WTC11 (cell line): Measurements from ENCODE around the gene MPIG6B.

ENCODE experiments used
- CTCF ChIP-seq: fragments of 200-600 bp; IDR thresholded peaks from 2 replicates; pipeline ENCODE4 v1.8.0; 2022; ENCODE audit warnings: antibody characterized with exemption
- E2F1 ChIP-seq: sonication (generic); formaldehyde crosslinking; IDR thresholded peaks from 2 replicates; pipeline ENCODE4 v1.8.0; 2022; ENCODE audit warnings: mild to moderate bottlenecking, missing genetic modification reagents
- E2F4 ChIP-seq: sonication (generic); formaldehyde crosslinking; IDR thresholded peaks from 2 replicates; pipeline ENCODE4 v1.8.1; 2022; ENCODE audit warnings: low read depth, mild to moderate bottlenecking, moderate library complexity, missing genetic modification reagents, borderline replicate concordance
- ELF4 ChIP-seq: sonication (generic); formaldehyde crosslinking; IDR thresholded peaks from 2 replicates; pipeline ENCODE4 v1.8.1; 2022; ENCODE audit warnings: low read depth, mild to moderate bottlenecking, moderate library complexity, missing genetic modification reagents
- JUN ChIP-seq: sonication (generic); formaldehyde crosslinking; IDR thresholded peaks from 2 replicates; pipeline ENCODE4 v1.8.0; 2023; ENCODE audit warnings: mild to moderate bottlenecking, missing genetic modification reagents
- MAX ChIP-seq: sonication (generic); formaldehyde crosslinking; IDR thresholded peaks from 2 replicates; pipeline ENCODE4 v1.8.0; 2022; ENCODE audit warnings: mild to moderate bottlenecking, missing genetic modification reagents
- TEAD4 ChIP-seq: sonication (generic); formaldehyde crosslinking; IDR thresholded peaks from 2 replicates; pipeline ENCODE4 v1.8.0; 2022; ENCODE audit warnings: mild to moderate bottlenecking, missing genetic modification reagents
- USF1 ChIP-seq: sonication (generic); formaldehyde crosslinking; IDR thresholded peaks from 2 replicates; pipeline ENCODE4 v1.8.0; 2022; ENCODE audit warnings: mild to moderate bottlenecking, missing genetic modification reagents
- ZNF317 ChIP-seq: sonication (generic); formaldehyde crosslinking; IDR thresholded peaks from 2 replicates; pipeline ENCODE4 v1.8.1; 2023; ENCODE audit warnings: low read depth, mild to moderate bottlenecking, moderate library complexity, missing genetic modification reagents, borderline replicate concordance
- ZNF416 ChIP-seq: fragments of 250-450 bp; sonication (Bioruptor Pico); IDR thresholded peaks from 2 replicates; pipeline ENCODE4 v1.9.0; 2021; ENCODE audit warnings: mild to moderate bottlenecking, inconsistent platforms

- TF ChIP-seq CTCF = no peak
- TF ChIP-seq ZNF416 (CRISPR knock-in tag) = no peak
- TF ChIP-seq USF1 (CRISPR knock-in tag) = no peak
- TF ChIP-seq E2F1 (CRISPR knock-in tag) = no peak
- no peak for TF ChIP-seq TEAD4 (CRISPR knock-in tag)
- TF ChIP-seq E2F4 (CRISPR knock-in tag) = no peak
- no peak for TF ChIP-seq MAX (CRISPR knock-in tag)
- no peak for TF ChIP-seq ZNF317 (CRISPR knock-in tag)
- no peak for TF ChIP-seq ELF4
- no peak for TF ChIP-seq JUN (CRISPR knock-in tag)
Measured at GRCh38 chr6:31687860-31688693, 35.1 kb upstream of the MPIG6B start.
